ENCODE results near the gene ZNF710. TPM values are rescaled to one million over a fixed set of nuclear protein-coding genes. Genes with fewer than 3 reads are reported as not detected.

ZNF710 gene
- total and polyA plus RNA-seq, 3 donors from 2014 or later, result 5.7 to 9.4 (median 7.8) TPM

- no peak for TF ChIP-seq POLR2A (IDR thresholded peaks at IDR 0.05)
- TF ChIP-seq CTCF (IDR thresholded peaks at IDR 0.05), result no peak
- Histone ChIP-seq H3K27ac (no peak overlapping the region), H3K4me3 (no peak overlapping the region), H3K27me3 (no peaks in the 10 kb centered on the region), H3K9me3 (no peaks in the 10 kb centered on the region), H3K36me3 (ENCODE audit: low read depth, missing control alignments) (no peaks in the 10 kb centered on the region), H3K4me1 (no peaks in the 10 kb centered on the region)
- WGBS, 2 donors, result 66 to 72% methylated on average over 4 of the region's 4 CpGs
- intact Hi-C loops (cut with DNase I; ENCODE audit: low total_unique reads), result no loop called here
- DNase-seq, result no peak
These were observed 9.8 kb upstream of the ZNF710 start for GRCh38 chr15:89991312-89991711.

- intact Hi-C loops (cut with DNase I; ENCODE audit: low total_unique reads), result no loop called here
- no peaks in the 10 kb centered on the region for H3K27me3 ChIP-seq
- H3K4me1 ChIP-seq, result no peaks in the 10 kb centered on the region
- H3K9me3 ChIP-seq, result no peaks in the 10 kb centered on the region
- no peak overlapping the region for H3K4me3 ChIP-seq
- no peaks in the 10 kb centered on the region for H3K36me3 ChIP-seq (ENCODE audit: low read depth, missing control alignments)
- TF ChIP-seq POLR2A (IDR thresholded peaks at IDR 0.05) (no peak), CTCF (IDR thresholded peaks at IDR 0.05) (no peak)
- no peak for DNase-seq
- H3K27ac ChIP-seq, result no peak overlapping the region
- 43 to 44% methylated on average over 1 of the region's 1 CpG for WGBS, 2 donors
These were observed 7.8 kb upstream of the ZNF710 start for GRCh38 chr15:89993349-89993748.

- TF ChIP-seq CTCF (IDR thresholded peaks at IDR 0.05) (no peak), POLR2A (IDR thresholded peaks at IDR 0.05) (no peak)
These were observed 4.0 kb upstream of the ZNF710 start for GRCh38 chr15:89997079-89997478.

GRCh38 chr15:89998141-89998661 lies 2.9 kb upstream of the ZNF710 start:
- no peak for DNase-seq
- Histone ChIP-seq H3K27ac (no peak overlapping the region), H3K36me3 (ENCODE audit: low read depth, missing control alignments) (no peaks in the 10 kb centered on the region), H3K9me3 (no peaks in the 10 kb centered on the region), H3K27me3 (no peaks in the 10 kb centered on the region), H3K4me3 (no peak overlapping the region), H3K4me1 (peaks cover 6% of the 10 kb centered on the region)
- intact Hi-C loops (cut with DNase I; ENCODE audit: low total_unique reads), result no loop called here
- WGBS, 2 donors, result 67 to 69% methylated on average over 5 of the region's 5 CpGs
- TF ChIP-seq CTCF (IDR thresholded peaks at IDR 0.05), result no peak
- TF ChIP-seq POLR2A (IDR thresholded peaks at IDR 0.05), result no peak

More at GRCh38 chr15:89997079-89997478, 4.0 kb upstream of the ZNF710 start:
- intact Hi-C loops (cut with DNase I; ENCODE audit: low total_unique reads), result no loop called here
- Histone ChIP-seq H3K4me1 (peaks cover 6% of the 10 kb centered on the region), H3K27ac (no peak overlapping the region), H3K36me3 (ENCODE audit: low read depth, missing control alignments) (no peaks in the 10 kb centered on the region), H3K4me3 (no peak overlapping the region), H3K9me3 (no peaks in the 10 kb centered on the region), H3K27me3 (no peaks in the 10 kb centered on the region)
- 69 to 75% methylated on average over 4 of the region's 4 CpGs for WGBS, 2 donors
- DNase-seq, result no peak

Data from testis (tissue), 3 donors.